ENCODE data around the gene ELAVL4. TPM values are rescaled to one million over a fixed set of nuclear protein-coding genes. Genes with fewer than 3 reads are reported as not detected.

Gene ELAVL4
- total RNA-seq, 1 experiment from 2014 or later, result not detected

DNA sequence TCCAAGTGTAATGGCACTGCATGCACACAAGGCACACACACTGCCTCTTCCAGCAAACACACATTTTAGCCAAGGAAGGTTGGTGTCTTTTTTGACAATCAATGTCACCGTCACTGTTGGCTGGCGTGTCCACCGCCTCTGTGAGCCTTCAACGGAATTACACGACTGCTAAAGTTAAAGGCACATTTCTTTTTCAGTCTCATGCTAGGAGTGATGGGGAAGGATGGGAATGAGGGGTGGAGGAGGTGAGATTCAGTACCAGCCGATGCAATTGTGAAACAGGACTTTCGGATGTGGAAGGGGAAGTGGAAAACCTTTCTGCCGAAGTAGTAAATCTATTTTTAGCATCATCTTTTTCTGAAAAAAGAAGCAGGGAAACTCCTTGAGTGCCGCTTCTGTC, 1.4 kb downstream of the ELAVL4 start:
- Mint-ChIP-seq H3K27me3 (ENCODE audit: insufficient read depth, unreplicated experiment) (peaks cover 30% of the 10 kb centered on the region), H3K9me3 (ENCODE audit: unreplicated experiment) (no peaks in the 10 kb centered on the region), H3K27ac (ENCODE audit: unreplicated experiment) (no peak overlapping the region), H3K36me3 (ENCODE audit: insufficient read depth, unreplicated experiment) (no peaks in the 10 kb centered on the region), H3K4me3 (ENCODE audit: unreplicated experiment) (no peak overlapping the region), H3K4me1 (ENCODE audit: low read depth, unreplicated experiment) (no peaks in the 10 kb centered on the region)
- BruUV-seq (replicated peaks), result no TSS peak
- Histone ChIP-seq H3K9me3 (no peaks in the 10 kb centered on the region), H3K27me3 (replicated peaks; ENCODE audit: control insufficient read depth, insufficient read depth, low read length) (no peaks in the 10 kb centered on the region), H3K4me3 (ENCODE audit: low read depth, low read length) (no peak overlapping the region), H3K36me3 (ENCODE audit: control insufficient read depth, insufficient read depth, low read length) (no peaks in the 10 kb centered on the region), H3K4me1 (no peaks in the 10 kb centered on the region)
- POLR2A ChIA-PET, result no interaction called here
- TF ChIP-seq, protein P1, sequence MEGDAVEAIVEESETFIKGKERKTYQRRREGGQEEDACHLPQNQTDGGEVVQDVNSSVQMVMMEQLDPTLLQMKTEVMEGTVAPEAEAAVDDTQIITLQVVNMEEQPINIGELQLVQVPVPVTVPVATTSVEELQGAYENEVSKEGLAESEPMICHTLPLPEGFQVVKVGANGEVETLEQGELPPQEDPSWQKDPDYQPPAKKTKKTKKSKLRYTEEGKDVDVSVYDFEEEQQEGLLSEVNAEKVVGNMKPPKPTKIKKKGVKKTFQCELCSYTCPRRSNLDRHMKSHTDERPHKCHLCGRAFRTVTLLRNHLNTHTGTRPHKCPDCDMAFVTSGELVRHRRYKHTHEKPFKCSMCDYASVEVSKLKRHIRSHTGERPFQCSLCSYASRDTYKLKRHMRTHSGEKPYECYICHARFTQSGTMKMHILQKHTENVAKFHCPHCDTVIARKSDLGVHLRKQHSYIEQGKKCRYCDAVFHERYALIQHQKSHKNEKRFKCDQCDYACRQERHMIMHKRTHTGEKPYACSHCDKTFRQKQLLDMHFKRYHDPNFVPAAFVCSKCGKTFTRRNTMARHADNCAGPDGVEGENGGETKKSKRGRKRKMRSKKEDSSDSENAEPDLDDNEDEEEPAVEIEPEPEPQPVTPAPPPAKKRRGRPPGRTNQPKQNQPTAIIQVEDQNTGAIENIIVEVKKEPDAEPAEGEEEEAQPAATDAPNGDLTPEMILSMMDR (IDR thresholded peaks at IDR 0.05; ENCODE audit: insufficient read depth in 1 of 2, low read depth in 1 of 2, low read length in 1 of 2, severe bottlenecking in 1 of 2, unreplicated experiment in 1 of 2), result no peak
- intact Hi-C loops (cut with micrococcal nuclease; ENCODE audit: unreplicated experiment), result no loop called here
- CTCF ChIA-PET, result no interaction called here
- DNase-seq, result no peak

DNA sequence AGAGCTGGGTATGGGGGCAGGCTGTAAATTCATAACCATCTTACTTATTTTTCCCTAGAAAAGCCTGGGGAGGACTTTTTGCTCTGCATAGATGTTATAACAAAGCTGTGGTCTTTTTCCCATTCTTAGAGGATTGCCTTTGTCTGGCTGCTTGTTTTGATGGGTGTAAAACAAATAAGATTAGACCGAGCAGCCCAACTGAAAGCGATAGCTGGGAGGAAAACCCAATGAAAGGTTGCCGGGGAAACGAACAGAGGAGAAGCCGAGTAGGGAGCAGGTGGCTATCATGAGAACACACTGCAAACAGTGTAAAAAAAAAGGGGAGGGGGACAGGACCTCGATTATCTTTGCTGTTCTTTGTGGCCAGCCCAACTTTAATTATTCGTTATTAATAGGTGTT, 1.9 kb downstream of the ELAVL4 start:
- TF ChIP-seq, protein P1 (IDR thresholded peaks at IDR 0.05; ENCODE audit: insufficient read depth in 1 of 2, low read depth in 1 of 2, low read length in 1 of 2, severe bottlenecking in 1 of 2, unreplicated experiment in 1 of 2), result no peak
- CTCF ChIA-PET, result no interaction called here
- H3K4me1 ChIP-seq, result no peaks in the 10 kb centered on the region
- no peaks in the 10 kb centered on the region for H3K4me1 Mint-ChIP-seq (ENCODE audit: low read depth, unreplicated experiment)
- H3K36me3 ChIP-seq (ENCODE audit: control insufficient read depth, insufficient read depth, low read length), result no peaks in the 10 kb centered on the region
- no peak overlapping the region for H3K4me3 ChIP-seq (ENCODE audit: low read depth, low read length)
- no peak for DNase-seq
- H3K9me3 Mint-ChIP-seq (ENCODE audit: unreplicated experiment), result no peaks in the 10 kb centered on the region
- no peaks in the 10 kb centered on the region for H3K9me3 ChIP-seq
- H3K27me3 Mint-ChIP-seq (ENCODE audit: insufficient read depth, unreplicated experiment), result peaks cover 26% of the 10 kb centered on the region
- no TSS peak for BruUV-seq (replicated peaks)
- H3K27ac Mint-ChIP-seq (ENCODE audit: unreplicated experiment), result no peak overlapping the region
- POLR2A ChIA-PET, result no interaction called here
- intact Hi-C loops (cut with micrococcal nuclease; ENCODE audit: unreplicated experiment), result no loop called here
- H3K36me3 Mint-ChIP-seq (ENCODE audit: insufficient read depth, unreplicated experiment), result no peaks in the 10 kb centered on the region
- no peaks in the 10 kb centered on the region for H3K27me3 ChIP-seq (replicated peaks; ENCODE audit: control insufficient read depth, insufficient read depth, low read length)
- no peak overlapping the region for H3K4me3 Mint-ChIP-seq (ENCODE audit: unreplicated experiment)

DNA sequence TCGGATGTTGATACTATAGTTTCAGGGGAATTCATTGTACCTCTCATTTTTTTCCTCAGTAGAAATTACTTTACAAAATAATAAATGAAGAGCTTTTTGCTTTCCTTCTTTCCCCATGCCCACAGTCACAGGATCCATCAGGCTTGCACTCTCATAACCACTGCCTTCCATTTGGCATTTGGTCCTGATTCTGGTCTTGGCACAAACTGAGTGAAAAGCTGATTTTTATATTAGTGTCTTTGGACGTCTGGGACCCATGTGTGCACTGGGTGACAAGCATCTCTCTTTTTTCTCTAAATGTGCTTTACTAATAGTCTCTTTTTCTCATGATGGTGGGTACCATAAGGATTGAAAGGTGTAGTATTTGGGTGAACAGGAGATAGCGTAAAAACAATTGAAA, 2.8 kb downstream of the ELAVL4 start:
- no peak overlapping the region for H3K4me3 Mint-ChIP-seq (ENCODE audit: unreplicated experiment)
- H3K4me3 ChIP-seq (ENCODE audit: low read depth, low read length), result no peak overlapping the region
- no peaks in the 10 kb centered on the region for H3K36me3 ChIP-seq (ENCODE audit: control insufficient read depth, insufficient read depth, low read length)
- H3K9me3 ChIP-seq, result no peaks in the 10 kb centered on the region
- H3K27me3 ChIP-seq (replicated peaks; ENCODE audit: control insufficient read depth, insufficient read depth, low read length), result no peaks in the 10 kb centered on the region
- H3K4me1 ChIP-seq, result no peaks in the 10 kb centered on the region
- no peaks in the 10 kb centered on the region for H3K9me3 Mint-ChIP-seq (ENCODE audit: unreplicated experiment)
- H3K27ac Mint-ChIP-seq (ENCODE audit: unreplicated experiment), result no peak overlapping the region
- ChIA-PET POLR2A (no interaction called here), CTCF (no interaction called here)
- no TSS peak for BruUV-seq (replicated peaks)
- H3K36me3 Mint-ChIP-seq (ENCODE audit: insufficient read depth, unreplicated experiment), result no peaks in the 10 kb centered on the region
- H3K27me3 Mint-ChIP-seq (ENCODE audit: insufficient read depth, unreplicated experiment), result peaks cover 31% of the 10 kb centered on the region
- no peaks in the 10 kb centered on the region for H3K4me1 Mint-ChIP-seq (ENCODE audit: low read depth, unreplicated experiment)
- intact Hi-C loops (cut with micrococcal nuclease; ENCODE audit: unreplicated experiment), result no loop called here
- DNase-seq, result no peak
- TF ChIP-seq, protein P1 (IDR thresholded peaks at IDR 0.05; ENCODE audit: insufficient read depth in 1 of 2, low read depth in 1 of 2, low read length in 1 of 2, severe bottlenecking in 1 of 2, unreplicated experiment in 1 of 2), result no peak
